Neural cell (in vitro differentiated cells): Measurements from ENCODE around the gene BZW2. TPM values are rescaled to one million over a fixed set of nuclear protein-coding genes. Genes with fewer than 3 reads are reported as not detected.

Experiments
- H2AFZ ChIP-seq: fragments of 200-600, 300-800 bp; sonication (generic), shearing (Covaris generic); 2 replicates; pipeline ENCODE4 v1.6.0; 2014; ENCODE audit warnings: low read depth, mild to moderate bottlenecking, antibody characterized with exemption, low read length, moderate library complexity
- H3F3A ChIP-seq: fragments of 200-600 bp; shearing (Covaris generic); 2 replicates; pipeline ENCODE4 v1.6.1; 2016; ENCODE audit warnings: mild to moderate bottlenecking, moderate library complexity, mixed read lengths, antibody characterized with exemption, low read length; ENCODE audit not compliant: insufficient read depth, poor library complexity, severe bottlenecking
- H3K27ac ChIP-seq: fragments of 200-600, 300-800 bp; sonication (generic), shearing (Covaris generic); 2 replicates; pipeline ENCODE4 v1.5.1; 2014; ENCODE audit warnings: mild to moderate bottlenecking, low read length, moderate library complexity
- H3K27me3 ChIP-seq: fragments of 300-800, 200-600 bp; sonication (generic), shearing (Covaris generic); 2 replicates; pipeline ENCODE4 v1.6.0; 2014; ENCODE audit warnings: mild to moderate bottlenecking, low read depth, low read length, moderate library complexity; ENCODE audit not compliant: insufficient read depth
- H3K36me3 ChIP-seq: fragments of 300-800, 200-600 bp; sonication (generic), shearing (Covaris generic); 2 replicates; pipeline ENCODE4 v1.5.1; 2014; ENCODE audit warnings: mild to moderate bottlenecking, antibody characterized with exemption, low read length, moderate library complexity; ENCODE audit not compliant: insufficient read depth
- H3K4me2 ChIP-seq: fragments of 300-800, 200-600 bp; sonication (generic), shearing (Covaris generic); 2 replicates; pipeline ENCODE4 v1.6.0; 2014; ENCODE audit warnings: mild to moderate bottlenecking, low read length
- H3K4me3 ChIP-seq: fragments of 300-800, 200-600 bp; sonication (generic), shearing (Covaris generic); 2 replicates; pipeline ENCODE4 v1.5.1; 2014; ENCODE audit warnings: mild to moderate bottlenecking, low read length, moderate library complexity
- H3K79me2 ChIP-seq: fragments of 200-600 bp; shearing (Covaris generic); replicated peaks from 2 replicates; pipeline ENCODE4 v1.6.0; 2014; ENCODE audit warnings: mild to moderate bottlenecking, low read length, moderate library complexity; ENCODE audit not compliant: insufficient read depth
- H3K9ac ChIP-seq: fragments of 300-800, 200-600 bp; sonication (generic), shearing (Covaris generic); 2 replicates; pipeline ENCODE4 v1.6.1; 2016; ENCODE audit warnings: mild to moderate bottlenecking, low read length, mixed read lengths
- H3K9me2 ChIP-seq: fragments of 200-600 bp; shearing (Covaris generic); 2 replicates; pipeline ENCODE4 v1.6.1; 2016; ENCODE audit warnings: mild to moderate bottlenecking, low read length, mixed read lengths; ENCODE audit not compliant: insufficient read depth
- H3K9me3 ChIP-seq: fragments of 200-600, 300-800 bp; sonication (generic), shearing (Covaris generic); 2 replicates; pipeline ENCODE4 v1.6.1; 2016; ENCODE audit warnings: mild to moderate bottlenecking, mixed run types, low read length, moderate library complexity, mixed read lengths
- H4K20me1 ChIP-seq: fragments of 200-600 bp; shearing (Covaris generic); 2 replicates; pipeline ENCODE4 v1.6.1; 2016; ENCODE audit warnings: mild to moderate bottlenecking, mixed run types; ENCODE audit not compliant: insufficient read depth
- EP300 ChIP-seq: fragments of 450-650 bp; conservative IDR thresholded peaks from 2 replicates; pipeline ENCODE4 v1.6.1; 2014; ENCODE audit warnings: antibody characterized with exemption, mild to moderate bottlenecking, moderate library complexity; ENCODE audit not compliant: poor library complexity, severe bottlenecking
- EZH2 ChIP-seq: fragments of 200-600, 300-800 bp; shearing (Covaris generic), sonication (generic); IDR thresholded peaks from 2 replicates; pipeline ENCODE4 v1.6.1; 2014; ENCODE audit warnings: antibody characterized with exemption, low read length, borderline replicate concordance, mild to moderate bottlenecking; ENCODE audit not compliant: insufficient read depth, poor library complexity, severe bottlenecking
- MXI1 ChIP-seq: fragments of 450-650 bp; conservative IDR thresholded peaks from 2 replicates; pipeline ENCODE4 v1.6.1; 2014; ENCODE audit warnings: antibody characterized with exemption, mild to moderate bottlenecking; ENCODE audit not compliant: poor library complexity, severe bottlenecking
- POLR2AphosphoS5 ChIP-seq: IDR thresholded peaks from 2 replicates; pipeline ENCODE4 v1.6.1; 2012
- RAD21 ChIP-seq: fragments of 450-650 bp; conservative IDR thresholded peaks from 2 replicates; pipeline ENCODE4 v1.6.1; 2014; ENCODE audit warnings: antibody characterized with exemption, mild to moderate bottlenecking, moderate library complexity
- REST ChIP-seq: IDR thresholded peaks from 2 replicates; pipeline ENCODE4 v1.6.1; 2012; ENCODE audit warnings: borderline replicate concordance
- SMC3 ChIP-seq: fragments of 450-650 bp; conservative IDR thresholded peaks from 2 replicates; pipeline ENCODE4 v1.6.1; 2014; ENCODE audit warnings: antibody characterized with exemption, mild to moderate bottlenecking, moderate library complexity; ENCODE audit not compliant: poor library complexity
- TAF1 ChIP-seq: IDR thresholded peaks from 2 replicates; pipeline ENCODE4 v1.6.1; 2012; ENCODE audit warnings: low read depth
- polyA plus RNA-seq: library from polyadenylated mRNA; depleted of rRNA; stranded (reverse); fragments of >200 nt; gene quantifications from 2 replicates; pipeline ENCODE4 v1.2.3, GENCODE V29; 2014
- TF ChIP-seq, protein P1 (sequence below): fragments of 450-650 bp; IDR thresholded peaks from 2 replicates; pipeline ENCODE4 v1.5.1; 2014; ENCODE audit warnings: antibody characterized with exemption, mild to moderate bottlenecking, moderate library complexity; ENCODE audit not compliant: poor library complexity, severe bottlenecking

BZW2 gene
- polyA plus RNA-seq, 1 donor from 2014 or later = 203 TPM

DNA sequence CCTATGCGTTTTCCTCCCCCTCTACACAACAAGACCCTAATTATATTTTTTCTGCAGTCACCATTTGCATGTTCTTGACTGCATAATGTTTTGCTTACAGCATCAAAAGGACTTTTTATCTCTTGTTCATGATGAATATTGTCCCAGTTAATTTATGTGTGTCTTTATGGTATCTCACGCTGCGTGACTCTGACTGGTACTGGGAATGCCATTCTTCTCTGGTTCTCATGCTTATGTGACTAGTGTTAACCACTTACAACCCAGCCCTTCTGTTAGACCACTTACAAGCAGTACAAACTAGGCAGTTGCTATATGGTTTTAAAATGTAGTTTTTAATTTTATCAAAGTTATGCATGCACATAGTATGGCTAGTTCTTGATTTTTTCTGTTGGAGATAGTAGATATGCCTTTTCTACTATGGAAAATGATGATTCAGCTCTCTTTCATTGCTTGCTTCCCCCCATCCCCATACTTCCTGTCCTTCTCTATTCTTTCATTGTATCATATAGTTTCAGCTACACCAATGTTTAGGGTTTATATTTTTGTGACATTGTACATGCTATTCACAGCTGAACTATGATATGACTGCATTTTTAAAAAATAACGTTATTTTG lies 24.9 kb downstream of the BZW2 start:
- Histone ChIP-seq H3K27ac (no peak overlapping the region), H3K27me3 (no peaks in the 10 kb centered on the region), H2AFZ (no peak overlapping the region), H3K36me3 (peaks cover 10% of the 10 kb centered on the region), H3K4me3 (no peak overlapping the region), H3K4me2 (no peak overlapping the region), H3K9me2 (no peaks in the 10 kb centered on the region), H3F3A (no peaks in the 10 kb centered on the region), H3K9me3 (no peaks in the 10 kb centered on the region), H3K9ac (no peak overlapping the region), H3K79me2 (no peaks in the 10 kb centered on the region), H4K20me1 (no peaks in the 10 kb centered on the region)
- TF ChIP-seq REST (no peak), MXI1 (no peak)

- Histone ChIP-seq H3K4me3 (no peak overlapping the region), H3K27ac (no peak overlapping the region), H3K27me3 (no peaks in the 10 kb centered on the region), H3K36me3 (peaks cover 10% of the 10 kb centered on the region), H3K4me2 (no peak overlapping the region), H2AFZ (no peak overlapping the region), H3K9me2 (no peaks in the 10 kb centered on the region), H3K9me3 (no peaks in the 10 kb centered on the region), H3K9ac (no peak overlapping the region), H4K20me1 (no peaks in the 10 kb centered on the region), H3K79me2 (no peaks in the 10 kb centered on the region), H3F3A (no peaks in the 10 kb centered on the region)
- no peak for TF ChIP-seq TAF1
- no peak for TF ChIP-seq RAD21
- no peak for TF ChIP-seq EP300
- no peak for TF ChIP-seq MXI1
- TF ChIP-seq POLR2AphosphoS5 = no peak
- no peak for TF ChIP-seq SMC3
- no peak for TF ChIP-seq REST
- TF ChIP-seq, protein P1, sequence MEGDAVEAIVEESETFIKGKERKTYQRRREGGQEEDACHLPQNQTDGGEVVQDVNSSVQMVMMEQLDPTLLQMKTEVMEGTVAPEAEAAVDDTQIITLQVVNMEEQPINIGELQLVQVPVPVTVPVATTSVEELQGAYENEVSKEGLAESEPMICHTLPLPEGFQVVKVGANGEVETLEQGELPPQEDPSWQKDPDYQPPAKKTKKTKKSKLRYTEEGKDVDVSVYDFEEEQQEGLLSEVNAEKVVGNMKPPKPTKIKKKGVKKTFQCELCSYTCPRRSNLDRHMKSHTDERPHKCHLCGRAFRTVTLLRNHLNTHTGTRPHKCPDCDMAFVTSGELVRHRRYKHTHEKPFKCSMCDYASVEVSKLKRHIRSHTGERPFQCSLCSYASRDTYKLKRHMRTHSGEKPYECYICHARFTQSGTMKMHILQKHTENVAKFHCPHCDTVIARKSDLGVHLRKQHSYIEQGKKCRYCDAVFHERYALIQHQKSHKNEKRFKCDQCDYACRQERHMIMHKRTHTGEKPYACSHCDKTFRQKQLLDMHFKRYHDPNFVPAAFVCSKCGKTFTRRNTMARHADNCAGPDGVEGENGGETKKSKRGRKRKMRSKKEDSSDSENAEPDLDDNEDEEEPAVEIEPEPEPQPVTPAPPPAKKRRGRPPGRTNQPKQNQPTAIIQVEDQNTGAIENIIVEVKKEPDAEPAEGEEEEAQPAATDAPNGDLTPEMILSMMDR = no peak
- no peak for TF ChIP-seq EZH2
Measured at GRCh38 chr7:16671811-16672210, 25.8 kb downstream of the BZW2 start.
